ENCODE data around the gene MOSPD3. TPM values are rescaled to one million over a fixed set of nuclear protein-coding genes. Genes with fewer than 3 reads are reported as not detected.

MOSPD3 gene
- total and polyA plus RNA-seq, 2 of the 8 experiments (the other 6 are each of a cell fraction or from before 2014, with no cell fraction given), result 20.7 to 21.4 TPM

- H3K18ac ChIP-seq (ENCODE audit: extremely low read depth, low read length), result no peak overlapping the region
- no peak overlapping the region for H4K5ac ChIP-seq (ENCODE audit: insufficient read length, low read depth, low read length)
- H3K23ac ChIP-seq (ENCODE audit: insufficient read length), result no peak overlapping the region
- no peak overlapping the region for H3K4ac ChIP-seq (replicated peaks; ENCODE audit: insufficient read length, low read depth, low read length)
- FAIRE-seq, result no peak
- no peak overlapping the region for H2BK12ac ChIP-seq (ENCODE audit: low read depth, low read length)
- no peak overlapping the region for H3K4me2 ChIP-seq (ENCODE audit: insufficient read depth in 1 of 2, low read depth in 2 of 2, low read length in 2 of 2)
- POLR2A ChIA-PET (ENCODE audit: partially characterized antibody), result interaction anchor here (1.1 to 1.4 kb wide), 2 partner anchors 9 to 35 kb away, joined by 3 to 7 read pairs; no protein-coding TSS in a partner anchor
- no peak overlapping the region for H4K91ac ChIP-seq (replicated peaks; ENCODE audit: insufficient read length, low read length)
- no peak overlapping the region for H4K8ac ChIP-seq (ENCODE audit: extremely low read depth, insufficient read depth, low read length)
- H3K36me3 ChIP-seq (ENCODE audit: control insufficient read depth in 2 of 4, insufficient read depth in 4 of 4, low read length in 3 of 4), result no peaks in the 10 kb centered on the region
- H3K9me3 ChIP-seq (ENCODE audit: insufficient read depth in 2 of 2, low read depth in 1 of 2, low read length in 1 of 2), result no peaks in the 10 kb centered on the region
- no peak overlapping the region for H2AFZ ChIP-seq (ENCODE audit: low read length)
- H3K23me2 ChIP-seq (ENCODE audit: low read depth, low read length), result peaks cover 4% of the 10 kb centered on the region; the same call in 1 of the 2 replicates
- no peak overlapping the region for H3K9ac ChIP-seq (replicated peaks in 1 of 4; ENCODE audit: extremely low read depth in 1 of 4, low read depth in 3 of 4, low read length in 3 of 4)
- WGBS, 2 experiments (ENCODE audit: extremely low coverage in 1 of 2, insufficient coverage in 1 of 2, insufficient read length in 1 of 2, insufficient replicate concordance in 2 of 2, low coverage in 1 of 2, low lambda C conversion rate in 2 of 2, missing lambda C conversion rate in 1 of 2), result 83% methylated on average over 15 of the region's 15 CpGs; no CpG with 5 or more reads in 1 of the 2 experiments
- no peak overlapping the region for H2BK120ac ChIP-seq (replicated peaks; ENCODE audit: low read depth, low read length)
- H3K56ac ChIP-seq (replicated peaks; ENCODE audit: insufficient read length, low read depth, low read length), result no peak overlapping the region
- CTCF ChIA-PET (ENCODE audit: partially characterized antibody), result interaction anchor here (0.6 to 1.7 kb wide), 7 partner anchors 10 to 270 kb away, joined by 3 to 5 read pairs (median 5); partner anchors contain the start of gene MOSPD3
- no peak overlapping the region for H2AK5ac ChIP-seq (ENCODE audit: low read depth, low read length)
- no peak overlapping the region for H3K27ac ChIP-seq (ENCODE audit: low read depth, low read length)
- H3K27me3 ChIP-seq (replicated peaks in 1 of 4; ENCODE audit: control insufficient read depth in 3 of 4, extremely low read depth in 1 of 4, insufficient read depth in 3 of 4, low read length in 3 of 4), result peaks cover 0 to 5% (median 2%) of the 10 kb centered on the region in 4 experiments; a peak in 3 of 7 replicates
- H3K4me3 ChIP-seq (ENCODE audit: extremely low read depth in 1 of 4, insufficient read depth in 2 of 4, low read depth in 3 of 4, low read length in 4 of 4), result no peak overlapping the region
- no peaks in the 10 kb centered on the region for H3K79me1 ChIP-seq (ENCODE audit: low read depth, low read length)
- peaks cover 0 to 2% of the 10 kb centered on the region in 2 experiments for H4K20me1 ChIP-seq (replicated peaks in 1 of 2; ENCODE audit: control insufficient read depth in 1 of 2, insufficient read depth in 2 of 2, low read length in 2 of 2)
- no peak for DNase-seq (ENCODE audit: low read depth in 1 of 2, low spot score in 2 of 2)
- no peak overlapping the region for H3K14ac ChIP-seq (ENCODE audit: insufficient read length)
- no peak overlapping the region for H2BK5ac ChIP-seq (ENCODE audit: low read depth, low read length)
- H2BK15ac ChIP-seq (ENCODE audit: low read length), result no peak overlapping the region
- H2BK20ac ChIP-seq (ENCODE audit: low read length), result no peak overlapping the region
- H3K4me1 ChIP-seq (replicated peaks in 1 of 4; ENCODE audit: control insufficient read depth in 3 of 4, insufficient read depth in 4 of 4, low read length in 3 of 4), result peaks cover 0 to 11% (median 6%) of the 10 kb centered on the region in 4 experiments; a peak in 6 of 7 replicates
- no peaks in the 10 kb centered on the region for H3K79me2 ChIP-seq (ENCODE audit: control insufficient read depth in 1 of 2, insufficient read depth in 2 of 2, low read length in 2 of 2)
- TF ChIP-seq ATF3 (IDR thresholded peaks at IDR 0.05; ENCODE audit: insufficient read depth, low read depth, low read length), result no peak
- no peak for TF ChIP-seq BACH1 (IDR thresholded peaks at IDR 0.05; ENCODE audit: low read length)
- TF ChIP-seq KDM4A (IDR thresholded peaks at IDR 0.05; ENCODE audit: low read depth, low read length, severe bottlenecking), result no peak
- TF ChIP-seq POLR2AphosphoS5 (IDR thresholded peaks at IDR 0.05; ENCODE audit: low read depth, low read length), result no peak
- TF ChIP-seq SIRT6 (IDR thresholded peaks at IDR 0.05; ENCODE audit: low read length), result no peak
- TF ChIP-seq HDAC6 (IDR thresholded peaks at IDR 0.05; ENCODE audit: low read depth, low read length), result no peak
- TF ChIP-seq USF2 (IDR thresholded peaks at IDR 0.05; ENCODE audit: low read length), result no peak
- TF ChIP-seq SIN3A (conservative IDR thresholded peaks at IDR 0.05 in 1 of 2, IDR thresholded peaks at IDR 0.05 in 1 of 2; ENCODE audit: low read depth in 1 of 2, low read length in 2 of 2), result no peak
- TF ChIP-seq TAF7 (optimal IDR thresholded peaks at IDR 0.05; ENCODE audit: borderline replicate concordance, low read depth, low read length), result no peak
- TF ChIP-seq CREB1 (IDR thresholded peaks at IDR 0.05), result no peak
These were observed 11.8 kb downstream of the MOSPD3 start for GRCh38 chr7:100623951-100624824.
